ENCODE data around the gene PPM1A.

The PPM1A gene

DNA sequence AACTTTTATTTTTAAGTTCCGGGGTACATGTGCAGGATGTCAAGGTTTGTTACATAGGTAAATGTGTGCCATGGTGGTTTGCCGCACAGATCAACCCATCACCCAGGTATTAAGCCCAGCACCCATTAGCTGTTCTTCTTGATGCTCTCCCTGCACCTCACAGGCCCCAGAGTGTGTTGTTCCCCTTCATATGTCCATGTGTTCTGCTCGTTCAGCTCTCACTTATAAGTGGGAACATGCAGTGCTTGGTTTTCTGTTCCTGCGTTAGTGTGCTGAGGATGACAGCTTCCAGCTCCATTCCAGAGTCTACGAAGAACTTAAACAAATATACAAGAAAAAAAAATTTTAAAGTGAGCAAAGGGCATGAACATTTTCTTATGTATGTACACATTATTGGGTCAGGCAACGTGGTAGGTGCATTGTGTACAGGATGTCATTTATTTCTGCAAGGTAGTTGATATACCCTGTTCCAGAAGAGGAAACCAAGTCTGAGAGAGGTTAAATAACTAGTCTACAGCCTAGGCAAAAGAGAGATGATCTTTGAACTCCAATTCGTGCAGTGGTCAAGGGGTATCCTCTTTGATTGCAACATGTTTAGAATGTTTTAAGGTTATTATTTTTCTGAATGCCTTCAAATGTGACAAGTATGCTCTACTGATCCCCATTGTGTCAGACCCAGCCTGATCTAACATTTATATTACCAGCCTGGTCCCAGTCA, 8.7 kb upstream of the PPM1A start:
- TF ChIP-seq GATA1 (IDR thresholded peaks at IDR 0.05; ENCODE audit: low read depth, low read length) (no peak), POLR2A (IDR thresholded peaks at IDR 0.05; ENCODE audit: low read length) (no peak)
- DNase-seq = no peak

DNA sequence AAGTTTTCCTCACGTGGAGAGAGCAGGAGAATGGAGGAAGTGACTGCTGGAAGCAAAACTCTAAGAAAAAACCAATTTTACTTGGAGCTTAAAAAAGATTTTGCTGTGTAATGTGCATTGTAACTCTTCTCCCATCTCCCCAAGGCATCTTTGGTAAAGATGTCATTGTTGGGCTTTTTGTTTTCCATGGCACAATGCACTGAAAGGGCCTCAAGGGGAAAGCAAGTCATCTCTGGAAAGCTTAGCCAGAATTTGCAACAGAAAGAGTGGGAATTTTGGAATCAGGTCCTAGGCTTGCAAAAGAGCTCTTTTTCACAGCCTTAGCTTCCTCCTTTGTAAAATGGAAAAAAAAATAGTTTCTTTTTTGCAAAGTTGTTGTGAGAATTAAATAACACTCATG, 7.9 kb upstream of the PPM1A start:
- no peak for DNase-seq
- TF ChIP-seq POLR2A (IDR thresholded peaks at IDR 0.05; ENCODE audit: low read length) = no peak
- TF ChIP-seq GATA1 (IDR thresholded peaks at IDR 0.05; ENCODE audit: low read depth, low read length) = no peak

DNA sequence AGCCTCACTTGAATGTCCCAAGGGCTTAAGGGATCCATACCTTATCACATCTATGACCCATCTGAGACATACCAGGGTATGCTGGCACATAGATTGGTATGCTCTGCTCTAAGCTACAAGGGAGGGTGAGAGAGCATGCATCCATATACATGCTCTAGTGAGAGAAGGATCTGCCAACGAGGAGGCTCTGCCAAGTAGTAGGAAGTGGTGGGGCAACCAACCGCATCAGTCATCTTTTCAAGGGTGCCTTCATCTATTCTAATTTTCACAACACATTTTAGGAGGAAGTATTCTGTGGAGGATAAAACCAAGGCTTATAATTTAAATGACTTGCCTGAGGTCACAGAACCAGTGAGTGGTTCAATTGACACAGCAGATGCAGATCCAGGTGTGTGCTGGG, 6.6 kb upstream of the PPM1A start:
- DNase-seq = no peak
- no peak for TF ChIP-seq POLR2A (IDR thresholded peaks at IDR 0.05; ENCODE audit: low read length)
- no peak for TF ChIP-seq GATA1 (IDR thresholded peaks at IDR 0.05; ENCODE audit: low read depth, low read length)

DNA sequence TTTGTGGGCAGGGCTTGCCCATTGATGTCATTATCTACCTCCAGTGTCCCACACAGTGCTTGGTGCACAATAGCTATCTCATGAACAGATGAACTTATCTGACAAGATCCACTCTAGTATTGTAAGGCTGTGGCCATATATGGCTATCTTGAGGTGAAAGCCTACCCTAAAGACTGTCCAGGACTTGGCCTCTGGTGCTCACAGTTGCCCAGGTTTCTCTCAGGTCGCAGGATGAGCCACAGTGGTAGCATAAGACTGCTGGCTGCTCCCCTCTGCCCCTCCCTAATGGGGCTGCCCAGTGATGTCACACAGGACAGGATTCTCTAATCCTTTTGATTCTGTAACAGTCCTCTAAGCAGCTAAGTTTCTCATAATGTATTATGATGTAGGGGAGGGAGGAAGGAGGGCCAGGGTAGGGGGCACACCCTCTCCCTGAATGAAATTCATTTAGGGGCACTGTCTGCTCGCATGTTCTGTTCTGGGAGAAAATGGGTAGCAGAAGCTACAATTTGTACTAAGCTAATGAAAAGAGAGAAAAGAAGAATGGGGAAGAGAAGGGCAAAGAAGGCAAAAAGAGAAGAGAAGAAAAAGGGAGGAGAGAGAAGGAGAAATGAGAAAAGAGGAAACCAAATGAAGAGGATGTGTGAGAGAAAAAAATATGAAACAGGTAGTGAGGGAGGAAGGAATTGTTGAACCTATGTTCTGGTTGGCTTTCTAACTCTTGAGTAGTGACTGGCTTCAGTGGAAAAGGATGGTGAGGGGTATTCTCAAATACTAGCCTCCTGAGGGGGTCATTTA, 3.4 kb upstream of the PPM1A start:
- DNase-seq = peak; percentile 47 to 87
- TF ChIP-seq POLR2A (IDR thresholded peaks at IDR 0.05; ENCODE audit: low read length) = no peak
- no peak for TF ChIP-seq GATA1 (IDR thresholded peaks at IDR 0.05; ENCODE audit: low read depth, low read length)

DNA sequence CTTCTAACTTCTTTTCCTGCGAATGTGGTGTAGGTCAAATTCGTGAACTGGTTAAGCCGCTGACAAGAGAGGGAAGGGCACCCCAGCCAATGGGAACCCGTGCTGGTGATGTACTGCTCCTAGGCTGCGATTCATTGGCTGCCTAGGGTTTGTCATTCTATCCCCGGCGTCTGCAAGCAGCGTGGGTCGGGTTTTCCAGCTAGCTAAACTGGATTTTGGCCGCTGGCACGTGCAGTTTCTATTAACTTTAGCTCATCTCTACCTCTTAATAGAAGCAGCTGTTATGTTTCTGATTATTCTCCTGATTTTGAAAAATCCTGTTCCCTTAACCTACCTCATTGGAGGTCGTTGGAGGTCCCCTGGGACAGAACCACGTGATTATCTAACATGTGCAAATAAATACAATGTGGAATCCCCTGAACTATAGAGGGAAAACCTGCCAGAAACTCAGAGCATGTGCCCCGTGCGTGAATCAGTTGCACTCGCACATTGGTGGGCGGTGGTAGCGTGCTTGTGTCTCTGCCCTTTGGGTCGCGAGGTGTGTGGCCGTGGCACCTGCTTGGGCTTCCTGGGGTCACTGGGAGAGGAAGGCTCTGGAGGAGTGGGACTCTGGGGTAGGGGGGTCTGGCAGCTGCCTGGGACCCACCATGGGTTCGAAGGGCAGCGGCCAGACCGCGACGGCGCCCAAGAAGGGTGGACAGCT, 876 bp upstream of the PPM1A start:
- DNase-seq = peak; percentile 90 to 91
- TF ChIP-seq GATA1 (IDR thresholded peaks at IDR 0.05; ENCODE audit: low read depth, low read length) (no peak), POLR2A (IDR thresholded peaks at IDR 0.05; ENCODE audit: low read length) (no peak)

DNA sequence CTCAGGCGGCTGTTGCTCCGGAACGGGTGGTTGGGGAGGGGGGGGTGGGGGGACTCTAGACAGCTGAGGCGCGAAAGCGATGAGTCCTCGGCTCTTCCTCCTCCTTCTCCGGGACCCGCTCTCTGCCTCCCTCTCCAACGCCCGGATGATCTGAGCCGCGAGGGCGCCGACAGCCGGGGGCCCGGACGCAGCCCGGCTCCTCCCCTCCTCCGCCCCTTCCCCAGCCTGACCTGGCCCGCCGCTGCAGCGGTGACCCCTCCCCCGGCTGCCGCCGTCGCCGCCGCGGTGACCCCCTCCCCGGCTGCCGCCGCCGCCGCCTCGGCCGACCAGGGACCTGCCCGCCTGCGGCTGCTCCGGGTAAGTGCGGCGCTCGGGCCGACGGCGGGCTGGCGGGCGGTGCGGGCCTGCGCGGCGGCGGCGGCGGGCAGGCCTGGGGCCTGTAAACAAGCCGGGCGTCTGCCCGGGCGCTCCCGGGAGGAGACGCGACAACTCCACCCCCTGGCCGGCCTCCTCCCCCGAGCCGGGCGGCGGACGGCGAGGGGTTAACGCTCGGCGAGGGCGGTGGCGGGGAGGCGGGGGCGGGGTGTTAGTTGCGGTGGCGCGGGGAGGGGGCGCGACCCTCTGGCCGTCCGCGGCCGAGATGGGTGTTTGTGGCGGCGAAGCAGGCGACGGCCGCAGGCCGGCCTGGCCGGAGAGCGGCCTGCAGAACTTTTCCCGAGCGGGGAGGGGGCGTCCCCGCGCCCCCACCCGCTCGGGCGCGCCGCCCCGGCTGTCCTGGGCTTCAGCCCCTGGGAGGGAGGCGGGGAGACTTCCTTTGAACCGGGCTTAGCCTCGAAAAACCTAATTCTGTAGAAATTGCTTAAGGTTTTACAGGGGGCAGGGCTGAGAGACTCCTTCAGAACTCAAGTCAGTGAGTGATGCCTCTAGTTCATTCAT, 568 bp downstream of the PPM1A start:
- DNase-seq = peak; percentile 84 to 90
- TF ChIP-seq GATA1 (IDR thresholded peaks at IDR 0.05; ENCODE audit: low read depth, low read length) = no peak
- TF ChIP-seq POLR2A (IDR thresholded peaks at IDR 0.05; ENCODE audit: low read length) = no peak

DNA sequence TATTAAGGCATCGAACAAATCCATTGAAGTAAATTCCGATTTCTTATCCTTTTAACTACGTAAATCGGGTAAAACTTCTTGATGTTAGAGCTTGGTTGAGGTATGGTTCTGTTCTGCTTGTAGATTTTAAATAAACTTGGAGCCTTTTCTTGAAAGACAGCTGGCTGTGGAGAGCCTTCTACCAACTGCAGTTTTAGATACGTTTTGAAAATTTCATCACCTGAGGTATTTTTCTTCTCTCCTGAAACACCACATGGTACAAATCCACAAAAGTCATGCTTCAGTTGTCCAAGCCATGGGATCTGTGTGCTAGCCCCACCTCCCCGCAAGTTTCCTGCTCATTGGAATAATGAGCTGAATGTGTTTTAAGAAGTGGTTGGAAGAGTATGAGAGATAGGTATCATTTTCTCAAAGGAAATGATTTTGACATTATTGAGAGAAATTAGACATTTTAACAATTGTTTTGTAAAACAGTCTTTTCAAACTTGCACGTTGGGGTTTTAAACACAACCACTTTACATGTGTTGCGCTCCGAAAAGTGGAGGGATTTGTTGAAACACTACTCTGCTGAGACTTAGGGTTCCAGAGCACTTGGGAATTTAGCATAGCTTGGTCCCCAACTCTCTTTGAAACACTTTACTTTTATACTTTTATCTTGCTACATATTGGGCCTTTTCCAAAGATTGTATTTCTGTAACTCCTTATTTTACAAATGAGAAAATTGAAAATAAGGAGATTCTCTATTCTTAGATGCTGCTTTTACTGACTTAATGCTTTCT, 1.4 kb downstream of the PPM1A start:
- DNase-seq = peak; percentile 37 to 52
- TF ChIP-seq POLR2A (IDR thresholded peaks at IDR 0.05; ENCODE audit: low read length) (no peak), GATA1 (IDR thresholded peaks at IDR 0.05; ENCODE audit: low read depth, low read length) (no peak)

DNA sequence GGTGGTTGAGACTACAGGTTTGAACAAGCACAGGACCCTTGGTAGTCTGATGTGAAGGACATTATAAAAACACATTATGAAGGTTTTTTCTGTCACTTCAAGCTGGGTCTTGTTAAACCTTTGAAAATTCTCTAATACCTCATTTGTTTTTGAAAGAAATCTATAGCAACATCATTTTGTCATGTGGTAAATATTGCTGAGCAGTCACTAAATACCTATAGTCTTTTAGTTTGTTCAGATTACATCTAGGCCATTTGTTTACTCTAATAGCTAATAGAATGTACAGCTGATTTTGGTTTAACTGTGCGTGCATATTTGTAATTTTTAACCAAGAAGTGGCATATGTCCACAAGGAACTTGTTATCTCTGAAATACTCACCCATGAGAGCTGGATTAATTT, 2.9 kb downstream of the PPM1A start:
- no peak for TF ChIP-seq GATA1 (IDR thresholded peaks at IDR 0.05; ENCODE audit: low read depth, low read length)
- no peak for TF ChIP-seq POLR2A (IDR thresholded peaks at IDR 0.05; ENCODE audit: low read length)
- DNase-seq = peak in 1 of 2 experiments; percentile 30

DNA sequence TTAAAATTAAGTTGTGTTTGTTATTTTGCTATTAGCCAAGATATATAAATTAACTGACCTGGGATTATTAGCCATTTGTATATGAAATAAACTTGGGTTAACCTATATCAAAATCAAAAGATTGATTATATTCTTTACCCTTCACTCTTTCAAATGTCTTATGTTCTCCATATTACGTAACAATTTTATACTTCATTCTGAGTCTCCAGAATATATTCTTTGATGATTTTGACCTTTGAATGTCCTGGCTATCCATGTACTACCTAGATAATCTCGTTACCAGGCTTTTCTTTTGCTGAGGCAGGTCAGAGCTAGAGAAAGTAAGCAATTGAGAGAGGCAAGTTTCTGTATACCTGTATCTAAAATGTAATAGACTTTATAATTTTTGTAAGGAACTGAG, 3.6 kb downstream of the PPM1A start:
- TF ChIP-seq GATA1 (IDR thresholded peaks at IDR 0.05; ENCODE audit: low read depth, low read length) (no peak), POLR2A (IDR thresholded peaks at IDR 0.05; ENCODE audit: low read length) (no peak)
- no peak for DNase-seq

DNA sequence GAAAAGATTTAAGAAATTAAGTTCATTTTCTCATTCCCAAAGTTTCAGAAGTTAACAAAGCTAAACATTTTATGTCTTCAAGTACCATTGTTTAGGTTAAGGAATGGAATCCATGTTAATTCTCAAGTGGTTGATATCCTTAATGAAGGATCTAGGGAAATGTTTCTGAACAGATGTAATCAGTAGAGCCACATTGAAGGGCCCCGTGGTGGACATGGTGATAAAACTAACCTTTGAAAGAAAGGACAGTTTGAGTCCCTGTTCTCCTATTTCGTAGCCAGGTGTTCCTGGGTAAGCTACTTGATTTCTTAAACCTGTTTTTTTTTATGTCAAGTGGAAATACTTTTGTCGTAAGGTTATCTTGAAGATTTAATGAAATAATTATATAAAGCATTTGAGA, 4.6 kb downstream of the PPM1A start:
- TF ChIP-seq GATA1 (IDR thresholded peaks at IDR 0.05; ENCODE audit: low read depth, low read length) (no peak), POLR2A (IDR thresholded peaks at IDR 0.05; ENCODE audit: low read length) (no peak)
- peak; percentile 57 to 79 for DNase-seq

DNA sequence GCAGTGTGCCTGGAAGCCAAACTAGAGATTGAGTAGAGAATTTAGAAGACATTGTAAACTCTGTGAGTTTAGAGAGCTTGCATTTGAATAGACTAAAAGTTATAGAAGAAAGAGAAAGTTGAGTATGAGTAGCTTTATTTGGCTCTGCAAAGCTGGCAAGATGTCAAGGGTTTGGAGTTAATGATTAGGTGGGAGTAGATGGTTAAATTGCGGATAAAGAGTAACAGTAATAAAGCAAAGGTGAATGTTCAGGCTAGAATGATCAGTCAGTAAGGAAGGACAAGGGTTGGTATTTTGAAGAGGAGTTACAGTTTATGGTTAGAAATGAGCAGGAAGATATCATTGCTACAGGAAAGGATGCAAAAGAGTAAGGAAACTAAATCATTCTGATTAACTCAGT, 5.2 kb downstream of the PPM1A start:
- peak; percentile 30 to 32 for DNase-seq
- TF ChIP-seq GATA1 (IDR thresholded peaks at IDR 0.05; ENCODE audit: low read depth, low read length) = no peak
- no peak for TF ChIP-seq POLR2A (IDR thresholded peaks at IDR 0.05; ENCODE audit: low read length)

DNA sequence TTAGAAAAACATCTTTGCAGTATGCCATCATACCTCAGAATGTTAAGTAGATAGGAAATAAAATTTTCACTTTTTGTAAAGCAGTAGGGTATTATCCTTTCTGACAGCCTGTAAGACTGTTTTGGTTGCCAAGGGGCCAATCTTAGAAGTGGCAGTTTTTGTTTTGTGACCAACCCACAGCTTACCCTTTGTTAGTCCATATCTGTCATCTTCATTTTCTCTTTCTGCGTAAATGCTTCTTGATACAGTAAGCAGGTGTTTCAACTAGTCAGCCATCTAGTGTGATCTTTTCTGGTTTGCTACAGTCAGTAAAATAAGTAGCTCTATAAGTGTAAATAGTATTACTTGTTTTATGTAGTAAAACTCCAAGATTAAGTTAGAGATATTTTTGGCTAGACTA, 8.8 kb downstream of the PPM1A start:
- TF ChIP-seq GATA1 (IDR thresholded peaks at IDR 0.05; ENCODE audit: low read depth, low read length) = no peak
- no peak for TF ChIP-seq POLR2A (IDR thresholded peaks at IDR 0.05; ENCODE audit: low read length)
- DNase-seq = peak in 1 of 2 experiments; percentile 42

DNA sequence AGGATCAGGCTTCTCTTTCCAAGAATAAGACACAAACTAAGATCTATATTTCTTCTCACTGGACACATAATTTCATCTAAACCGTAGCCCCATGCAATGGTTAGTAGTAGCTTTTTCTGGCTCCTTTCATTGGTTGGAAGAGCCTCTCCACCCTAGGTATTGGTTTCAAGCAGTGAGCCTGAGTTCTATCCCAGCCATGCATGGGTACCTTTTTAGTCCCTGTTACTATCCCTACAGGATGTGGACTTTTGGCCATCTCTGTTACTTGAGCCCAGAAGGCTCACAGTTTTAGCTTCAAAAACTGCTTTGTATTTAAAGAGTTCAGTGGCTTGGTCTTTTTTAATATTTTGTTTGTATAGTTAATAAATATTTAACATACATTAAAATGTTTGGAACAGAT, 16.1 kb downstream of the PPM1A start:
- no peak for DNase-seq
- no peak for TF ChIP-seq POLR2A (IDR thresholded peaks at IDR 0.05; ENCODE audit: low read length)
- TF ChIP-seq GATA1 (IDR thresholded peaks at IDR 0.05; ENCODE audit: low read depth, low read length) = no peak
